ENCODE measurements around the gene SIAH1. TPM values are rescaled to one million over a fixed set of nuclear protein-coding genes. Genes with fewer than 3 reads are reported as not detected.

Gene SIAH1
- total and polyA plus RNA-seq, 7 donors: 10.4 to 26.0 (median 16.7) TPM

- Histone ChIP-seq H3K36me3 (ENCODE audit: insufficient read depth in 1 of 2, low read depth in 1 of 2) (no peaks in the 10 kb centered on the region), H3K27ac (no peak overlapping the region), H3K27me3 (ENCODE audit: insufficient read depth in 3 of 3, low read length in 2 of 3) (no peaks in the 10 kb centered on the region), H3K4me3 (no peak overlapping the region), H3K4me1 (peaks cover 24% of the 10 kb centered on the region), H3K9me3 (no peaks in the 10 kb centered on the region)
- ATAC-seq (no peak), DNase-seq (no peak)
- WGBS, 3 donors: 87 to 92% (median 90%) methylated on average over 3 of the region's 3 CpGs
- TF ChIP-seq, protein P1, sequence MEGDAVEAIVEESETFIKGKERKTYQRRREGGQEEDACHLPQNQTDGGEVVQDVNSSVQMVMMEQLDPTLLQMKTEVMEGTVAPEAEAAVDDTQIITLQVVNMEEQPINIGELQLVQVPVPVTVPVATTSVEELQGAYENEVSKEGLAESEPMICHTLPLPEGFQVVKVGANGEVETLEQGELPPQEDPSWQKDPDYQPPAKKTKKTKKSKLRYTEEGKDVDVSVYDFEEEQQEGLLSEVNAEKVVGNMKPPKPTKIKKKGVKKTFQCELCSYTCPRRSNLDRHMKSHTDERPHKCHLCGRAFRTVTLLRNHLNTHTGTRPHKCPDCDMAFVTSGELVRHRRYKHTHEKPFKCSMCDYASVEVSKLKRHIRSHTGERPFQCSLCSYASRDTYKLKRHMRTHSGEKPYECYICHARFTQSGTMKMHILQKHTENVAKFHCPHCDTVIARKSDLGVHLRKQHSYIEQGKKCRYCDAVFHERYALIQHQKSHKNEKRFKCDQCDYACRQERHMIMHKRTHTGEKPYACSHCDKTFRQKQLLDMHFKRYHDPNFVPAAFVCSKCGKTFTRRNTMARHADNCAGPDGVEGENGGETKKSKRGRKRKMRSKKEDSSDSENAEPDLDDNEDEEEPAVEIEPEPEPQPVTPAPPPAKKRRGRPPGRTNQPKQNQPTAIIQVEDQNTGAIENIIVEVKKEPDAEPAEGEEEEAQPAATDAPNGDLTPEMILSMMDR (IDR thresholded peaks at IDR 0.05): no peak
- intact Hi-C loops (cut with DNase I): no loop called here
Measured at GRCh38 chr16:48395375-48395774, 10.2 kb upstream of the SIAH1 start.

DNA sequence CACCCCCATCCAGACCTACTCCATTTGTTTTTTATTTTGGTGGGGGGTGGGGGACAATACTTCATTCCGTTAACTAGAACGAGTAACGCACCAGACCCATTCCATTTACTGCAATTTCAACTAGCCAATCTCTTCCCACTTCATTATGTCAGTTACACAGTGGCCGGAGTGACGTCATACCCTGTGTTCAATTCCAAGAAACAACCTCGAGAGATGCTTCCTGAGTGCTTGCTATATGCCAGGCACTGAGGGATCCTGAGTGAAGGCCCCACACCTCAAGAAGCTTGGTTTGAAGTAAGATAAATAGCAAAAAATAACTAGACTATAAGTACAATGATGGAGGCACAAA, 9.1 kb upstream of the SIAH1 start:
- H3K4me3 ChIP-seq: no peak overlapping the region
- intact Hi-C loops (cut with DNase I): no loop called here
- H3K27me3 ChIP-seq (ENCODE audit: insufficient read depth in 3 of 3, low read length in 2 of 3): no peaks in the 10 kb centered on the region
- no peak for DNase-seq
- WGBS, 3 donors: 72 to 85% (median 78%) methylated on average over 6 of the region's 6 CpGs
- peak overlapping the region; percentile 87 for H3K27ac ChIP-seq
- TF ChIP-seq, protein P1 (IDR thresholded peaks at IDR 0.05): no peak
- no peaks in the 10 kb centered on the region for H3K36me3 ChIP-seq (ENCODE audit: insufficient read depth in 1 of 2, low read depth in 1 of 2)
- H3K4me1 ChIP-seq: peaks cover 24% of the 10 kb centered on the region
- no peaks in the 10 kb centered on the region for H3K9me3 ChIP-seq
- ATAC-seq: peak; percentile 9 to 30 (median 28)

DNA sequence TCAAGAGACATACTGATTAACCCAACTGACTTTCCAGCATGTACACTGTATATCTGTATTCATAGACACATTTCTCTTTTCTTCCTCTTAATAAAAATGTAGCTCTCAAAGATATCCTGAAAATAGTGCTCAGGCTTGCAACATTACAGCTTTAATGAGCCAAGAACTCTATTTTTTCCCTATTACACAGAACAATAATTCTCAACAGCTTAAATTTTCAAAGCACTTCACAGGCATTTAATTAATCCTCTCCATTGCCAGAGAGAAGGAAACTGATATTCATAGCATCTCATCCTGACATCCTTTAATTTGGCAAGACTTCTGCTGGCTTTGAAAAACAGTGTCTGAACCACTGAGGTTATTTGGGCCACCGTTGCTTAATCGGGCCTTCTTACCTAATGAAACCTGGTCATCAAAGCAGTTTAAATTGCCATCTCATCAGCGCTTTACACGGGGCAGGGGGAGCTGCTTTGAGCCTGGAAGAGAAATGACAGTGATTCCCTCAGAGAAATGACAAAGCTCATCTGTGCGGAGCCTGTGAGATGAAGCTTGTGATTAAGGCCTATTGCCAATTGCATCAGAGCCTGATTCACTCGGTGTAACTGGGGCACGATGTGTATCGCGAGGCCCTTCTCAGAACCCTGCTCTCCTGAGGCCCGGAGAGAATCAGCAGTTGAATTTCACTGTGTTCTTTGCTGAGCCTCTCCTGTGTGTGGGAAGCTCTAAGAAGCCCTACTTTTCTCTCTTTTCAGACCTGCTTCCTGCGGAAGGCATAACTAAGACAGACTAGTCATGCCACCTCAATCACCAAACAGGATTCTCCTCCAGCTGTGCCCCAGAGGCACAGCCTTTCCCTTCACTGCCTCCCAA, 8.5 kb upstream of the SIAH1 start:
- H3K27ac ChIP-seq: peak overlapping the region; percentile 87
- intact Hi-C loops (cut with DNase I): no loop called here
- H3K36me3 ChIP-seq (ENCODE audit: insufficient read depth in 1 of 2, low read depth in 1 of 2): no peaks in the 10 kb centered on the region
- no peaks in the 10 kb centered on the region for H3K27me3 ChIP-seq (ENCODE audit: insufficient read depth in 3 of 3, low read length in 2 of 3)
- no peaks in the 10 kb centered on the region for H3K9me3 ChIP-seq
- ATAC-seq (peak; percentile 92 to 96 (median 94)), DNase-seq (peak; percentile 68 to 83)
- H3K4me1 ChIP-seq: peaks cover 24% of the 10 kb centered on the region
- H3K4me3 ChIP-seq: no peak overlapping the region
- 24 to 38% (median 25%) methylated on average over 11 of the region's 11 CpGs for WGBS, 3 donors
- TF ChIP-seq, protein P1 (IDR thresholded peaks at IDR 0.05): no peak

DNA sequence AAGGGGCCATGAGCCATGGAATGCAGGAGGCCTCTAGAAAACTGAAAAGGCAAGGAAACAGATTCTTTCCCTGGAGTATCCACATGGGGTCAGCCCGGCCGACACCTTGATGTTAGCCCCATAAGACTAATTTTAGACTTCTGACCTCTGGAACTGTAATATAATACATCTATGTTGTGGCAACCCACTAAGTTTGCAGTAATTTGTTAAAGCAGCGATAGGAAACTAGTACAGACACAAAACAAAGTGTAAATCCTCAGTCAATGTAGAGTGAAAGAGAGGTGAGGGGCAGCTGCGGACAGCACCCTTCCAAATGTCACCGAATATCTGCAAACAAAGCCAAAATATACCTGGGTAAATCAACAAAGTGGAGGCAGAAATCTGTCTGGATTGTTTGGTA, 7.2 kb upstream of the SIAH1 start:
- no peaks in the 10 kb centered on the region for H3K9me3 ChIP-seq
- WGBS, 3 donors: 24 to 38% (median 33%) methylated on average over 5 of the region's 5 CpGs
- H3K36me3 ChIP-seq (ENCODE audit: insufficient read depth in 1 of 2, low read depth in 1 of 2): no peaks in the 10 kb centered on the region
- H3K27ac ChIP-seq: peak overlapping the region; percentile 87
- intact Hi-C loops (cut with DNase I): no loop called here
- no peaks in the 10 kb centered on the region for H3K27me3 ChIP-seq (ENCODE audit: insufficient read depth in 3 of 3, low read length in 2 of 3)
- no peak overlapping the region for H3K4me3 ChIP-seq
- TF ChIP-seq, protein P1 (IDR thresholded peaks at IDR 0.05): no peak
- ATAC-seq: peak in 2 of 4 donors; percentile 34 to 41
- no peak for DNase-seq
- H3K4me1 ChIP-seq: peaks cover 24% of the 10 kb centered on the region

Measured in psoas muscle (tissue), 8 donors.